GM10266 (cell line): ENCODE results near the gene PLA2G3.

ENCODE experiments used
- DNase-seq: peaks from one replicate; pipeline ENCODE4 v3.0.0; 2012; ENCODE audit errors: extremely low spot score
- TF ChIP-seq, protein P1 (sequence below): IDR thresholded peaks from 2 replicates; pipeline ENCODE4 v1.5.1; 2012; ENCODE audit warnings: mild to moderate bottlenecking, low read depth; ENCODE audit not compliant: control insufficient read depth, insufficient read depth; ENCODE audit errors: missing control alignments

Gene PLA2G3

DNA sequence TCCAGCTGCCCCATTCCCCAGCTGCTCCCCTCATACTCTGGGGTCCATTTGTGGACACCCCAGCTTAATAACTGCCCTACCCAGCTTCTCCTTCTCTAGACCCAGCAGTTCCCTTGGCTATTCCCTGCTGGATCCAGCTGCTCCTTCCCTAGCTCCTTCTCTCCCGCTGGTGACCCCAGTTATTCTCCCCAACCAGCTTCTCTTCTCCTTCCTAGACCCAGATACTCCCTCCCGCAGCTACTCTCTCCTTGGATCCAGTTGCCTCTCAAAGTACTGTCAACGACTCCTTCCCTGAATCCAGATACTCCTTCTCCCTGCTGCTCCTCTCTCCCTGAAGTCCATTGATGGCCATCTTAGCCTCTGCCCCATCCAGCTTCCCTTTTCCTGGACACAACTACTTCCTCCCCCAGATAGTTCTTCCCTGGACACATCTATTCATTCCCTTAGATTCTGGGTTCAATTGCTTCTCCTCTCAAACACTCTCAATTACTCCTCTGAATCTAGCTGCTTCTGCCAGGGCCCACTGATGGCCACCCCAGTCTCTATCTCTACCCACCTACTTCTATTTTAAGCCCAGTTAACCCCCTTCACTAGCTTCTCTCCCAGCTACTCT, 44.6 kb downstream of the PLA2G3 start:
- DNase-seq, result no peak
- TF ChIP-seq, protein P1, sequence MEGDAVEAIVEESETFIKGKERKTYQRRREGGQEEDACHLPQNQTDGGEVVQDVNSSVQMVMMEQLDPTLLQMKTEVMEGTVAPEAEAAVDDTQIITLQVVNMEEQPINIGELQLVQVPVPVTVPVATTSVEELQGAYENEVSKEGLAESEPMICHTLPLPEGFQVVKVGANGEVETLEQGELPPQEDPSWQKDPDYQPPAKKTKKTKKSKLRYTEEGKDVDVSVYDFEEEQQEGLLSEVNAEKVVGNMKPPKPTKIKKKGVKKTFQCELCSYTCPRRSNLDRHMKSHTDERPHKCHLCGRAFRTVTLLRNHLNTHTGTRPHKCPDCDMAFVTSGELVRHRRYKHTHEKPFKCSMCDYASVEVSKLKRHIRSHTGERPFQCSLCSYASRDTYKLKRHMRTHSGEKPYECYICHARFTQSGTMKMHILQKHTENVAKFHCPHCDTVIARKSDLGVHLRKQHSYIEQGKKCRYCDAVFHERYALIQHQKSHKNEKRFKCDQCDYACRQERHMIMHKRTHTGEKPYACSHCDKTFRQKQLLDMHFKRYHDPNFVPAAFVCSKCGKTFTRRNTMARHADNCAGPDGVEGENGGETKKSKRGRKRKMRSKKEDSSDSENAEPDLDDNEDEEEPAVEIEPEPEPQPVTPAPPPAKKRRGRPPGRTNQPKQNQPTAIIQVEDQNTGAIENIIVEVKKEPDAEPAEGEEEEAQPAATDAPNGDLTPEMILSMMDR, result no peak

DNA sequence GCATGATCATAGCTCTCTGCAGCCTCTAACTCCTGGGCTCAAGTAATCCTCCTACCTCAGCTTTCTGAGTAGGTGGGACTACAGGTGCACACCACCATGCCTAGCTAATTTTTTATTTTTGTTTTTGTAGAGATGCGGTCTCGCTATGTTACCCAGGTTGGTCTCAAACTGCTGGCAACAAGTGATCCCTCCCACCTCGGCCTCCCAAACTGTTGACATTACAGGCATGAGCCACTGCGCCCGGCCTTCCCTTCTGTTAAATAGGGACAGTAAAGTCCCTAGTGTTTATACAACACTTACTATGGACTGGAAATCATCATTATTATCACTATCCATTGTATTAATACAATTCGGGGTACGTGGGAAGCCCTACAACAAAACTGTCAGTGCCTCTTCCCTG, 45.6 kb downstream of the PLA2G3 start:
- DNase-seq, result no peak
- TF ChIP-seq, protein P1, result no peak

DNA sequence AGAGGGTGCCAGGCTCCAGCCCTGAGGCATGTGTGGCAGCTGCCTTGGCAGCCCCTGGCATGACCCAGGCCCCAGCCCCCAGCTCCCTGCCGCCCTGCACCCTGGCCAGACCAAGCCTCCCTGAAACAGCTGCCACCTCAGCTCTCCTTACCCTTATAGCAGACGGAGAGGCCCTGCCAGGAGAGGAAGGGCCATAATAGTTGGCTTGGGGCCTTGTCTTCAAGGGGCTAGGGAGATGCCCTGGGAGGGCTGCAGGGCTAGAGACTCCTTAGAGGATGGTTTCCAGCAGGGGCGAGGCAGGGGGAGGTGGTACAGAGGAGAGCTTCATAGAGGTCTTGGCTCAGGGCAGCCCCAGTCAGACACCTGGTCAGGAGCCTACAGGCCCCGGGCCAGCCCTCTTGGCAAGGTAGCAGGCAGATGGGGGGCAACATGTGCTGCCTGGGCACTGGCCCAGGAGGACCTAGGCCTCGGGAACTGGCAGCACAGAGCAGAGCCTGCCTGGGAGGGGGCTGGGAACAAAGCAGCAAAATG, 46.2 kb downstream of the PLA2G3 start:
- TF ChIP-seq, protein P1, result no peak
- DNase-seq, result no peak

DNA sequence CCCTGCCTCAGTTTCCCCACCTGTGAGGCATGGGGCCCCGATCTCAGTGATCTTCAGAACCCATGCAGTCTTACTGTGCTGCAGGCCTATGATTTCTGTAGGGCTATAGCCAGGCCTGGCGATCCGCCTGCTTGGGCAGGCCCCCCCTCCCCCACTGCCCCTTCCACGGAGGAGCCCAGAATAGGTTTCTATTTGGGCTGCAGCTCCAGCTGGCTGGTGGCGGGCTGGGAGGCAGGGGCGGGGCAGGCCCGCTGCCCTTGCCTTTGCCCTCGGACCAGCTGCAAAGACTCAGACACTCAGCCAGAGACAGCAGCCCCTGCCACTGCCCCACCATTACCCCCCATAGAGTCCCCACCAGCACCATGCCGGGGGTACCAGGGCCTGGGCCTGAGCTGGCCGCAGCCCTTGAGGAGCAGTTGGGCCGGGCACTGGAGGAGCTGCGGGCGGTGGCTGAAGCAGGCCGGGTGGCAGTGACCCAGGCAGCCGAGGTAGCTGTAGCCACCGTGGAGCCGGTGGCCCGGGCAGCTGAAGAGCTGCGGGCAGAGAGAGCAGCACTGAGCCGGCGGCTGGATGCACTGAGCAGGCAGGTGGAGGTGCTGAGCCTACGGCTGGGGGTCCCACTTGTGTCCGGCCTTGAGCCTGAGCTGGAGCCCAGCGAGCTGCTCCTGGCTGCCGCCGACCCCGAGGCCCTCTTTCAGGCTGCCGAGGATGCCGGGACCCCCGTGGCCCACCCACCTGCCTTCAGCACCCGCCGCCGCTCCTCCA, 47.0 kb downstream of the PLA2G3 start:
- TF ChIP-seq, protein P1, result no peak

DNA sequence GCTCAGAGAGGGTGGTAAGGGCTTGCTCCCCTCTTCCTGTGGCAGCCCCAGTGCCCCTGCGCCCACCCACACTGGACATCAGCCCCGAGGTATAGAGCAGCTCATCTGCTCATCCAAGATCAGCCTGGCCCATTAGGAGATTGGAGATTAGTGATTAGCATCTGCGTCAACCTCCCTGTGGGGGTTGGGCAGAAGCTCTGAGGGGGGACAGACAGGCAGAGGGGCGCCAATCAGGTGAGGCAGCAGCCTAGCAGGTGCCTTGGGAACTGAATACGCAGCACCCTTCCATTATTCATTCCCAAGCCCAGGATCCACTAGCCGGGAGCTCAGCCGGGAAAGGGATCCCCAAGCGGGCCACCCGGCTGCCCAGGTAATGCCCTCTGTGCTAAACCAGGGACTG, 48.1 kb downstream of the PLA2G3 start:
- TF ChIP-seq, protein P1, result no peak
- no peak for DNase-seq

More for the DNA sequence above, 47.0 kb downstream of the PLA2G3 start:
- no peak for DNase-seq

DNA sequence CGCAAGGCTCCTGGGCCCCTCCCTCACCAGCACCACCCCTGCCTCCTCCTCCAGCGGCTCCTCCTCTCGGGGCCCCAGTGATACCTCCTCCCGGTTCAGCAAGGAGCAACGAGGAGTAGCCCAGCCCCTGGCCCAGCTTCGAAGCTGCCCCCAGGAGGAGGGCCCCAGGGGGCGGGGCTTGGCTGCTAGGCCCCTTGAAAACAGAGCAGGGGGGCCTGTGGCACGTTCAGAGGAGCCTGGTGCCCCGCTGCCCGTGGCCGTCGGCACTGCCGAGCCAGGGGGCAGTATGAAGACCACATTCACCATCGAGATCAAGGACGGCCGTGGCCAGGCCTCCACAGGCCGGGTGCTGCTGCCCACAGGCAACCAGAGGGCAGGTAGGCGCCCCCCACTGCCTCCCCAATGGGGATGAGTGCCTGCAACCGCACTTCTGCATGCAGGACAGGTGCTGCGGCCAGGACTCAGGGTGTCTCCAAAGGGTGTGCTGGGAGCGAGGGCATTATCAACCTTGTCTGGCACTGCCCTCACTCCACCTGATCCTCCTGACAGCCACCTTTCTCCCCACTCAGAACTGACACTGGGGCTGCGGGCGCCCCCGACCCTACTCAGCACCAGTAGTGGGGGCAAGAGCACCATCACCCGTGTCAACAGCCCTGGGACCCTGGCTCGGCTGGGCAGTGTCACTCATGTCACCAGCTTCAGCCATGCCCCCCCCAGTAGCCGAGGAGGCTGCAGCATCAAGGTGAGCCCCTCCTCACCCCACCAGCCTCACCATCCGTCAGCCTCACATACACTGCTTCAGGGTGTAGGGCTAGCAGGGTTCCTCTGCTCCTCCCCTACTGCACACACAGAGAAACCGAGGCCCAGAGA, 49.0 kb downstream of the PLA2G3 start:
- TF ChIP-seq, protein P1, result no peak
- DNase-seq, result no peak
